Kidney (tissue), 14 donors: ENCODE results near the gene HS6ST1. TPM values are rescaled to one million over a fixed set of nuclear protein-coding genes. Genes with fewer than 3 reads are reported as not detected.
A peak's percentile ranks its signal among the peaks of the same experiment; 100 is the strongest.

Experiments
- DNase-seq, 5 donors: peaks; one replicate each; pipeline ENCODE4 v3.0.0-alpha.2; 2013 to 2020
- FAIRE-seq: peaks from 2 replicates; lab custom pipeline; 2012; peaks lifted over from hg19 to GRCh38; lab: Jason Lieb, UNC
- H3K27ac ChIP-seq, 2 donors: one replicate each; pipeline ENCODE4 v1.7.0; 2013; ENCODE audit warnings: low read depth in 2 of 2, low read length in 2 of 2, inconsistent platforms in 1 of 2
- H3K27me3 ChIP-seq: one replicate; pipeline ENCODE4 v1.7.1; 2013; ENCODE audit warnings: low read length, inconsistent platforms; ENCODE audit not compliant: control insufficient read depth, insufficient read depth
- H3K36me3 ChIP-seq, 3 donors: one replicate each; pipeline versions ENCODE4 v1.7.0 to v1.7.1; 2013; ENCODE audit warnings: low read length in 3 of 3, control low read depth in 1 of 3, inconsistent platforms in 1 of 3; ENCODE audit not compliant: insufficient read depth in 3 of 3, control insufficient read depth in 2 of 3
- H3K4me1 ChIP-seq, 3 donors: one replicate each; pipeline versions ENCODE4 v1.7.0 to v1.7.1; 2013; ENCODE audit warnings: low read length in 3 of 3, inconsistent platforms in 1 of 3, low read depth in 1 of 3; ENCODE audit not compliant: control insufficient read depth in 2 of 3, insufficient read depth in 2 of 3
- H3K4me3 ChIP-seq, 3 donors: one replicate each; pipeline versions ENCODE4 v1.7.0 to v1.8.1; 2013; ENCODE audit warnings: low read length in 3 of 3, control low read depth in 1 of 3, inconsistent platforms in 1 of 3
- H3K9ac ChIP-seq, 3 donors: one replicate each; pipeline versions ENCODE4 v1.7.0 to v1.7.1; 2013; ENCODE audit warnings: low read length in 3 of 3, control low read depth in 1 of 3, inconsistent platforms in 1 of 3
- H3K9me3 ChIP-seq, 3 donors: one replicate each; pipeline versions ENCODE4 v1.7.0 to v1.7.1; 2013; ENCODE audit warnings: low read length in 3 of 3, control low read depth in 1 of 3, inconsistent platforms in 1 of 3; ENCODE audit not compliant: control insufficient read depth in 2 of 3, insufficient read depth in 1 of 3
- intact Hi-C: fragments of 100-400 bp; cut with DNase I; formaldehyde crosslinking; loops from one replicate; pipeline ENCODE4 v1.11.1; 2022
- polyA plus RNA-seq: library from polyadenylated mRNA; stranded (reverse); fragments of 350-450 nt; fragmentation: Illumina TruSeq; extraction: RNeasy Lipid Tissue Mini Kit (QIAGEN cat#74804); gene quantifications from one replicate; pipeline ENCODE4 v1.2.3, GENCODE V29; 2014; ENCODE audit warnings: low read depth, low replicate concordance; ENCODE audit not compliant: insufficient read depth
- total RNA-seq: library from RNA; stranded (reverse); fragmentation: NEBNext Ultra II Directional; extraction: Animal tissue kit (Norgen Biotek cat#: 25700); gene quantifications from one replicate; pipeline ENCODE4 v1.2.1, GENCODE V29; 2021
- TF ChIP-seq, protein P1 (sequence below): IDR thresholded peaks from 3 replicates; pipeline ENCODE4 v1.5.1; 2012; ENCODE audit warnings: mild to moderate bottlenecking, moderate library complexity, borderline replicate concordance; ENCODE audit not compliant: insufficient read depth; ENCODE audit errors: extremely low read depth
- donor health status: control.
- donor health status: control.
- donor health status: control.
- donor health status: control.
- donor health status: control.
- donor health status: DM: yes; HTN: yes; CAD: no.
- donor health status: Normal renal cell carcinoma (clear cell type).

Gene HS6ST1
- total and polyA plus RNA-seq, 2 donors from 2014 or later: 49.6 to 73.9 TPM

GRCh38 chr2:128284841-128285240 lies 33.8 kb downstream of the HS6ST1 start:
- TF ChIP-seq, protein P1, sequence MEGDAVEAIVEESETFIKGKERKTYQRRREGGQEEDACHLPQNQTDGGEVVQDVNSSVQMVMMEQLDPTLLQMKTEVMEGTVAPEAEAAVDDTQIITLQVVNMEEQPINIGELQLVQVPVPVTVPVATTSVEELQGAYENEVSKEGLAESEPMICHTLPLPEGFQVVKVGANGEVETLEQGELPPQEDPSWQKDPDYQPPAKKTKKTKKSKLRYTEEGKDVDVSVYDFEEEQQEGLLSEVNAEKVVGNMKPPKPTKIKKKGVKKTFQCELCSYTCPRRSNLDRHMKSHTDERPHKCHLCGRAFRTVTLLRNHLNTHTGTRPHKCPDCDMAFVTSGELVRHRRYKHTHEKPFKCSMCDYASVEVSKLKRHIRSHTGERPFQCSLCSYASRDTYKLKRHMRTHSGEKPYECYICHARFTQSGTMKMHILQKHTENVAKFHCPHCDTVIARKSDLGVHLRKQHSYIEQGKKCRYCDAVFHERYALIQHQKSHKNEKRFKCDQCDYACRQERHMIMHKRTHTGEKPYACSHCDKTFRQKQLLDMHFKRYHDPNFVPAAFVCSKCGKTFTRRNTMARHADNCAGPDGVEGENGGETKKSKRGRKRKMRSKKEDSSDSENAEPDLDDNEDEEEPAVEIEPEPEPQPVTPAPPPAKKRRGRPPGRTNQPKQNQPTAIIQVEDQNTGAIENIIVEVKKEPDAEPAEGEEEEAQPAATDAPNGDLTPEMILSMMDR: no peak
- no peak overlapping the region for H3K9ac ChIP-seq
- no peaks in the 10 kb centered on the region for H3K27me3 ChIP-seq
- no peaks in the 10 kb centered on the region for H3K9me3 ChIP-seq
- no peaks in the 10 kb centered on the region for H3K36me3 ChIP-seq
- H3K4me1 ChIP-seq: peaks cover 0 to 62% (median 24%) of the 10 kb centered on the region in 3 donors
- no peak overlapping the region for H3K27ac ChIP-seq
- DNase-seq (peak in 1 of 5 donors; percentile 44), FAIRE-seq (no peak)
- intact Hi-C loops: no loop called here
- H3K4me3 ChIP-seq: no peak overlapping the region

GRCh38 chr2:128284037-128284441 lies 34.6 kb downstream of the HS6ST1 start:
- peak in 1 of 5 donors; percentile 71 for DNase-seq
- Histone ChIP-seq H3K9ac (no peak overlapping the region), H3K9me3 (no peaks in the 10 kb centered on the region), H3K36me3 (no peaks in the 10 kb centered on the region), H3K27me3 (no peaks in the 10 kb centered on the region), H3K4me3 (no peak overlapping the region), H3K4me1 (peaks cover 0 to 66% (median 24%) of the 10 kb centered on the region in 3 donors), H3K27ac (no peak overlapping the region)
- no peak for FAIRE-seq
- TF ChIP-seq, protein P1: no peak
- intact Hi-C loops: no loop called here

GRCh38 chr2:128282976-128283810 lies 35.5 kb downstream of the HS6ST1 start:
- DNase-seq: peak in 2 of 5 donors; percentile 35 to 68
- peaks cover 0 to 70% (median 24%) of the 10 kb centered on the region in 3 donors for H3K4me1 ChIP-seq

More at GRCh38 chr2:128282976-128283810, 35.5 kb downstream of the HS6ST1 start:
- Histone ChIP-seq H3K9me3 (no peaks in the 10 kb centered on the region), H3K27me3 (no peaks in the 10 kb centered on the region), H3K4me3 (no peak overlapping the region), H3K27ac (peak overlapping the region in 1 of 2 donors; percentile 66), H3K36me3 (no peaks in the 10 kb centered on the region), H3K9ac (no peak overlapping the region)
- intact Hi-C loops: no loop called here
- no peak for FAIRE-seq
- TF ChIP-seq, protein P1: peak; percentile 9
